Measurements from ENCODE around the gene ZNF532. TPM values are rescaled to one million over a fixed set of nuclear protein-coding genes. Genes with fewer than 3 reads are reported as not detected.

Gene ZNF532
- total RNA-seq, 1 experiment from 2014 or later, result 49.8 TPM

DNA sequence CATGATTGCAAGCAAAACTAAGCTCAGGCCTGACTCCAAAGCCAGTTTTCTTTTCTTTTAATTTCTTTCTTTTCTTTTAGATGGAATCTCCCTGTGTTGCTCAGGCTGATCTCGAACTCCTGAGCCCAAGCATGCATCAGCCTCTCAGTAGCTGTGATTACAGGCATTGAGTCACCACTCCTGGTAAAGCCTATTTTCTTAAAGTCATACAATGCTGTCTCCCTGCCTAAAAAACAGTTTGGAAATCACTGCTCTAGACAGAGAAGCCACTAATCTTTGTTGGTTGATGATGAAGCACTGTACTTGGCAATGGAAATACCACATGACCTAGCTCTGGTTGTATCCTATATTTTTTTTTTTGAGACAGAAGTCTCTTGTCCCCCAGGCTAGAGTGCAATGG, 33.1 kb upstream of the ZNF532 start:
- no peak for DNase-seq (ENCODE audit: low read depth, low spot score)
- Histone ChIP-seq H3K9me3 (ENCODE audit: control insufficient read depth, insufficient read depth, low read depth, low read length) (no peaks in the 10 kb centered on the region), H3K27ac (ENCODE audit: low read length) (peak overlapping the region; percentile 54; the same call in 1 of the 2 replicates), H3K27me3 (ENCODE audit: control insufficient read depth, insufficient read depth, low read length) (no peaks in the 10 kb centered on the region), H3K4me3 (ENCODE audit: low read depth in 2 of 2, low read length in 2 of 2) (no peak overlapping the region), H3K4me1 (ENCODE audit: control insufficient read depth, insufficient read depth, low read length) (no peaks in the 10 kb centered on the region), H3K36me3 (ENCODE audit: control insufficient read depth, insufficient read depth, low read length) (no peaks in the 10 kb centered on the region)
- TF ChIP-seq TCF7L2 (IDR thresholded peaks at IDR 0.05; ENCODE audit: low read depth, low read length), result no peak
- TF ChIP-seq, protein P1, sequence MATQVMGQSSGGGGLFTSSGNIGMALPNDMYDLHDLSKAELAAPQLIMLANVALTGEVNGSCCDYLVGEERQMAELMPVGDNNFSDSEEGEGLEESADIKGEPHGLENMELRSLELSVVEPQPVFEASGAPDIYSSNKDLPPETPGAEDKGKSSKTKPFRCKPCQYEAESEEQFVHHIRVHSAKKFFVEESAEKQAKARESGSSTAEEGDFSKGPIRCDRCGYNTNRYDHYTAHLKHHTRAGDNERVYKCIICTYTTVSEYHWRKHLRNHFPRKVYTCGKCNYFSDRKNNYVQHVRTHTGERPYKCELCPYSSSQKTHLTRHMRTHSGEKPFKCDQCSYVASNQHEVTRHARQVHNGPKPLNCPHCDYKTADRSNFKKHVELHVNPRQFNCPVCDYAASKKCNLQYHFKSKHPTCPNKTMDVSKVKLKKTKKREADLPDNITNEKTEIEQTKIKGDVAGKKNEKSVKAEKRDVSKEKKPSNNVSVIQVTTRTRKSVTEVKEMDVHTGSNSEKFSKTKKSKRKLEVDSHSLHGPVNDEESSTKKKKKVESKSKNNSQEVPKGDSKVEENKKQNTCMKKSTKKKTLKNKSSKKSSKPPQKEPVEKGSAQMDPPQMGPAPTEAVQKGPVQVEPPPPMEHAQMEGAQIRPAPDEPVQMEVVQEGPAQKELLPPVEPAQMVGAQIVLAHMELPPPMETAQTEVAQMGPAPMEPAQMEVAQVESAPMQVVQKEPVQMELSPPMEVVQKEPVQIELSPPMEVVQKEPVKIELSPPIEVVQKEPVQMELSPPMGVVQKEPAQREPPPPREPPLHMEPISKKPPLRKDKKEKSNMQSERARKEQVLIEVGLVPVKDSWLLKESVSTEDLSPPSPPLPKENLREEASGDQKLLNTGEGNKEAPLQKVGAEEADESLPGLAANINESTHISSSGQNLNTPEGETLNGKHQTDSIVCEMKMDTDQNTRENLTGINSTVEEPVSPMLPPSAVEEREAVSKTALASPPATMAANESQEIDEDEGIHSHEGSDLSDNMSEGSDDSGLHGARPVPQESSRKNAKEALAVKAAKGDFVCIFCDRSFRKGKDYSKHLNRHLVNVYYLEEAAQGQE (IDR thresholded peaks at IDR 0.05; ENCODE audit: insufficient read depth in 1 of 2, low read depth in 2 of 2, low read length in 1 of 2), result no peak
- TF ChIP-seq SIN3A (IDR thresholded peaks at IDR 0.05; ENCODE audit: borderline replicate concordance, insufficient read depth, low read depth, low read length), result no peak
- TF ChIP-seq, protein P2, sequence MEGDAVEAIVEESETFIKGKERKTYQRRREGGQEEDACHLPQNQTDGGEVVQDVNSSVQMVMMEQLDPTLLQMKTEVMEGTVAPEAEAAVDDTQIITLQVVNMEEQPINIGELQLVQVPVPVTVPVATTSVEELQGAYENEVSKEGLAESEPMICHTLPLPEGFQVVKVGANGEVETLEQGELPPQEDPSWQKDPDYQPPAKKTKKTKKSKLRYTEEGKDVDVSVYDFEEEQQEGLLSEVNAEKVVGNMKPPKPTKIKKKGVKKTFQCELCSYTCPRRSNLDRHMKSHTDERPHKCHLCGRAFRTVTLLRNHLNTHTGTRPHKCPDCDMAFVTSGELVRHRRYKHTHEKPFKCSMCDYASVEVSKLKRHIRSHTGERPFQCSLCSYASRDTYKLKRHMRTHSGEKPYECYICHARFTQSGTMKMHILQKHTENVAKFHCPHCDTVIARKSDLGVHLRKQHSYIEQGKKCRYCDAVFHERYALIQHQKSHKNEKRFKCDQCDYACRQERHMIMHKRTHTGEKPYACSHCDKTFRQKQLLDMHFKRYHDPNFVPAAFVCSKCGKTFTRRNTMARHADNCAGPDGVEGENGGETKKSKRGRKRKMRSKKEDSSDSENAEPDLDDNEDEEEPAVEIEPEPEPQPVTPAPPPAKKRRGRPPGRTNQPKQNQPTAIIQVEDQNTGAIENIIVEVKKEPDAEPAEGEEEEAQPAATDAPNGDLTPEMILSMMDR (IDR thresholded peaks at IDR 0.05), result no peak
- no peak for TF ChIP-seq POLR2AphosphoS5 (IDR thresholded peaks at IDR 0.05; ENCODE audit: low read depth, low read length)
- CTCF ChIA-PET, result no interaction called here
- in situ Hi-C loops (cut with HindIII; ENCODE audit: low pct_unique_long_range_greater_than_20kb, low sequenced_read_pairs), result no loop called here
- no peak for ATAC-seq
- no TSS peak for BruUV-seq (replicated peaks)
- intact Hi-C loops (cut with micrococcal nuclease; ENCODE audit: unreplicated experiment), result no loop called here
- POLR2A ChIA-PET, result no interaction called here

DNA sequence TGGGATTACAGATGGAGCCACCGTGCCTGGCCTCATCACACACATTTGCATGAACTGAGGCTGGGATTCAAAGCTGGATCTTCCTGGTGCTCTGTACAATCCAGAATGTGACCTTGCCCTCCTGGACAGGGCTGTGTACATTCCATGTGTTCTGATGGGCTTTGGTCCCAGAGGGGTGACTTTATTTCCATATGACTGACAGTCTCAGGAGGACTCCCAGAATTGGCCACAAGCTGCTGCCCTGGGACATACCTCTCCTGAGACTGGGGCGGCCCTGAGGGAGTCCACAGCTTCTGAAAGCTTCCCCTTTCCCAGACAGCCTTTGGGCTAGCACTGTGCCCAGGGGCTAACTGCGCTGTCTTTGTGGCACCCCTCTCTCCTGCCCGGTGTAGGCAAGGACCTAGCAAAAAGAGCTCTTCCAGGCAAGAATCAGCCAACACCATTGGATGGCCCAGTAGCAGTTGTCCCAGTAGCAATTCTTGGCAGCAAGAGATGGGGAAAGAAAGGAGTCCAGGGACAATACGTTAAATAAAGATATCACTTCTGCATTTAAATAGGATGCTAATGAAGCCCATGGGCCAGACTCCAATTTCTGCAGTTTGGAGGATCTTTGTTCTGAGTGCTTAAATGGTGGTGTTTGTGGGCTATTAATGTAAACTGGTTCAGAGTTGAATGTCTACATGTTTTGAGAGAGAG, 26.4 kb upstream of the ZNF532 start:
- in situ Hi-C loops (cut with HindIII; ENCODE audit: low pct_unique_long_range_greater_than_20kb, low sequenced_read_pairs) (no loop called here), intact Hi-C loops (cut with micrococcal nuclease; ENCODE audit: unreplicated experiment) (no loop called here)
- ChIA-PET CTCF (interaction anchor here (0.6 kb wide), 1 partner anchor 10 kb away, joined by 6 read pairs; no protein-coding TSS in a partner anchor), POLR2A (interaction anchor here (0.6 kb wide), 1 partner anchor 1760 kb away, joined by 4 read pairs; no protein-coding TSS in a partner anchor)
- no peak overlapping the region for H3K4me3 ChIP-seq (ENCODE audit: low read depth in 2 of 2, low read length in 2 of 2)
- no peaks in the 10 kb centered on the region for H3K9me3 ChIP-seq (ENCODE audit: control insufficient read depth, insufficient read depth, low read depth, low read length)
- H3K4me1 ChIP-seq (ENCODE audit: control insufficient read depth, insufficient read depth, low read length), result no peaks in the 10 kb centered on the region; the same call in 1 of the 2 replicates
- H3K36me3 ChIP-seq (ENCODE audit: control insufficient read depth, insufficient read depth, low read length), result no peaks in the 10 kb centered on the region
- no peaks in the 10 kb centered on the region for H3K27me3 ChIP-seq (ENCODE audit: control insufficient read depth, insufficient read depth, low read length)
- TF ChIP-seq, protein P2 (IDR thresholded peaks at IDR 0.05), result no peak
- TF ChIP-seq TCF7L2 (IDR thresholded peaks at IDR 0.05; ENCODE audit: low read depth, low read length), result no peak
- TF ChIP-seq POLR2AphosphoS5 (IDR thresholded peaks at IDR 0.05; ENCODE audit: low read depth, low read length), result no peak
- no TSS peak for BruUV-seq (replicated peaks)
- no peak overlapping the region; the same call in 1 of the 2 replicates for H3K27ac ChIP-seq (ENCODE audit: low read length)
- DNase-seq (ENCODE audit: low read depth, low spot score) (no peak), ATAC-seq (no peak; the same call in 1 of the 2 replicates)
